ENCODE measurements around the gene PLET1.
"Not testable (repeated sequence)": the region's sequence is repeated elsewhere in the genome, so short reads cannot be mapped to it uniquely, and the experiment has no call there.

Gene PLET1

GRCh38 chr11:112221274-112221835 is 39.3 kb downstream of the PLET1 start:
- peaks cover 6% of the 10 kb centered on the region for H3K27me3 Mint-ChIP-seq (ENCODE audit: low read depth)
- H3K9me3 Mint-ChIP-seq, result no peaks in the 10 kb centered on the region
- H3K27ac Mint-ChIP-seq, result no peak overlapping the region
- no peak overlapping the region for H3K4me3 Mint-ChIP-seq
- no peaks in the 10 kb centered on the region for H3K36me3 Mint-ChIP-seq (ENCODE audit: low read depth)
- H3K4me1 Mint-ChIP-seq (ENCODE audit: low read depth), result peaks cover 10% of the 10 kb centered on the region

- Mint-ChIP-seq H3K36me3 (ENCODE audit: low read depth) (no peaks in the 10 kb centered on the region), H3K4me1 (ENCODE audit: low read depth) (peaks cover 10% of the 10 kb centered on the region), H3K27ac (no peak overlapping the region), H3K27me3 (ENCODE audit: low read depth) (peaks cover 6% of the 10 kb centered on the region), H3K9me3 (no peaks in the 10 kb centered on the region), H3K4me3 (no peak overlapping the region)
These were observed 41.0 kb downstream of the PLET1 start for GRCh38 chr11:112219476-112220232.

- H3K4me1 Mint-ChIP-seq (ENCODE audit: low read depth), result peaks cover 9% of the 10 kb centered on the region
- H3K9me3 Mint-ChIP-seq, result no peaks in the 10 kb centered on the region
- no peak overlapping the region for H3K27ac Mint-ChIP-seq
- H3K27me3 Mint-ChIP-seq (ENCODE audit: low read depth), result peaks cover 4% of the 10 kb centered on the region
- H3K4me3 Mint-ChIP-seq, result no peak overlapping the region
- no peaks in the 10 kb centered on the region for H3K36me3 Mint-ChIP-seq (ENCODE audit: low read depth)
These were observed 44.0 kb downstream of the PLET1 start for GRCh38 chr11:112216561-112217105.

DNA sequence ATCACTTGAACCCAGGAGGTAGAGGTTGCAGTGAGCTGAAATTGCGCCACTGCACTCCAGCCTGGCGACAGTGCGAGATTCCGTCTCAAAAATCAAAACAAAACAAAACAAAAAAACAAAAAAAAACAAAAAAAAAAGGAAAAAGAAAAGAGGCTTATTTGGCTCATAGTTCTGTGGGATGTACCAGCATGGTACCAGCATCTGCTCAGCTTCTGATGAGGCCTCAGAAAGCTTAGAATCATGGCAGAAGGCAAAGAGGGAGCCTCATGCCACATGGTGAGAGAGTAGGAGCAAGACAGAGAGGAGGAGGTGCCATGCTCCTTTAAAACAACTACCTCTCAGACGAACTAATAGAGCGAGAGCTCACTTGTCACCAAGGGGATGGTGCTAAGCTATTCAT is 45.0 kb downstream of the PLET1 start:
- H3K27ac Mint-ChIP-seq, result no peak overlapping the region
- H3K9me3 Mint-ChIP-seq, result no peaks in the 10 kb centered on the region
- peaks cover 4% of the 10 kb centered on the region for H3K27me3 Mint-ChIP-seq (ENCODE audit: low read depth)
- no peak overlapping the region for H3K4me3 Mint-ChIP-seq
- peaks cover 11% of the 10 kb centered on the region for H3K4me1 Mint-ChIP-seq (ENCODE audit: low read depth)
- no peaks in the 10 kb centered on the region for H3K36me3 Mint-ChIP-seq (ENCODE audit: low read depth)

- H3K4me3 Mint-ChIP-seq, result no peak overlapping the region
- no peaks in the 10 kb centered on the region for H3K9me3 Mint-ChIP-seq
- peaks cover 13% of the 10 kb centered on the region for H3K27me3 Mint-ChIP-seq (ENCODE audit: low read depth)
- peaks cover 5% of the 10 kb centered on the region for H3K4me1 Mint-ChIP-seq (ENCODE audit: low read depth)
- H3K27ac Mint-ChIP-seq, result no peak overlapping the region
- H3K36me3 Mint-ChIP-seq (ENCODE audit: low read depth), result no peaks in the 10 kb centered on the region
These were observed 46.9 kb downstream of the PLET1 start for GRCh38 chr11:112213753-112214152.

DNA sequence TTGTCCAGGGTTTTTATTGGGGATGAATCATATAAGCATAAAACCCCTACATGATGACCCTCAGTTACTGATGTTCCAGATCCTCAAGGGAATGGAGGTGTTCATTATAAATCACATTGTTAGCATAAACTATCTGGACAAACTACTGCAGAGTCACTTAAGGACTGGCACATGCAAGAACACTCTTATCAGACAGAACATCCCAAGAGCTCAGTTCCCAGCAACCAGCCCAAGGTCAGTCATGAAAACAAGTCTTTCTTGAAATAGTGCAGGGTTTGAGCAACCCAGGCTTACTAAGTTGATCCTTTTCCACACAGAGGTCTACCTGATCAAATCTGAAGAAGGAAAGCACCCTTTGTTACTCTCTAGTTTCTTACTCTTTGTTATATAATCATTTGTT is 48.0 kb downstream of the PLET1 start:
- H3K36me3 Mint-ChIP-seq (ENCODE audit: low read depth), result no peaks in the 10 kb centered on the region
- H3K27ac Mint-ChIP-seq, result no peak overlapping the region
- H3K9me3 Mint-ChIP-seq, result no peaks in the 10 kb centered on the region
- peaks cover 5% of the 10 kb centered on the region for H3K4me1 Mint-ChIP-seq (ENCODE audit: low read depth)
- no peak overlapping the region for H3K4me3 Mint-ChIP-seq
- peaks cover 19% of the 10 kb centered on the region for H3K27me3 Mint-ChIP-seq (ENCODE audit: low read depth)

- Mint-ChIP-seq H3K9me3 (no peaks in the 10 kb centered on the region), H3K27ac (no peak overlapping the region), H3K4me1 (ENCODE audit: low read depth) (peaks cover 5% of the 10 kb centered on the region), H3K4me3 (no peak overlapping the region), H3K36me3 (ENCODE audit: low read depth) (no peaks in the 10 kb centered on the region), H3K27me3 (ENCODE audit: low read depth) (peaks cover 19% of the 10 kb centered on the region)
These were observed 48.4 kb downstream of the PLET1 start for GRCh38 chr11:112212290-112212689.

DNA sequence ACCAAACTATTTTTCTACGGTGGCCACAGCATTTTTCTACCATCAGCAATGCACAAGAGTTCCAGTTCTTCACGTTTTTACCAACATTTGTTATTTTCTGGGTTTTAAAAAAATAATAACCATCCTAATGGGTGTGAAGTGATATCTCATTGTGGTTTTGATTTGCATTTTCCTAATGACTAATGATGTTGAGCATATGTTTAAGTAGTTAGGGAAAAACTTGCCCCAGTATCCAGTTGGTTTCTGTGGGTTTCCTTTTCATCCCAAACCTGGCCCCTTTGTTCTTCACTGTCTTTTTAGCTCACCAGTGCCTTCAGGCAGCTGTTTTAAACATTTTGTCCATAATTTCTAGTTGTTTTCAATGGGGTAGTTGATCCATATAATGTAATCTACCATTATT is 49.1 kb downstream of the PLET1 start:
- H3K9me3 Mint-ChIP-seq, result no peaks in the 10 kb centered on the region
- peaks cover 19% of the 10 kb centered on the region for H3K27me3 Mint-ChIP-seq (ENCODE audit: low read depth)
- H3K36me3 Mint-ChIP-seq (ENCODE audit: low read depth), result no peaks in the 10 kb centered on the region
- peaks cover 5% of the 10 kb centered on the region for H3K4me1 Mint-ChIP-seq (ENCODE audit: low read depth)
- H3K27ac Mint-ChIP-seq, result no peak overlapping the region
- no peak overlapping the region for H3K4me3 Mint-ChIP-seq

GRCh38 chr11:112210890-112211289 is 49.8 kb downstream of the PLET1 start:
- no peaks in the 10 kb centered on the region for H3K36me3 Mint-ChIP-seq (ENCODE audit: low read depth)
- H3K27ac Mint-ChIP-seq, result no peak overlapping the region
- H3K9me3 Mint-ChIP-seq, result no peaks in the 10 kb centered on the region
- no peak overlapping the region for H3K4me3 Mint-ChIP-seq
- peaks cover 5% of the 10 kb centered on the region for H3K4me1 Mint-ChIP-seq (ENCODE audit: low read depth)
- peaks cover 19% of the 10 kb centered on the region for H3K27me3 Mint-ChIP-seq (ENCODE audit: low read depth)

DNA sequence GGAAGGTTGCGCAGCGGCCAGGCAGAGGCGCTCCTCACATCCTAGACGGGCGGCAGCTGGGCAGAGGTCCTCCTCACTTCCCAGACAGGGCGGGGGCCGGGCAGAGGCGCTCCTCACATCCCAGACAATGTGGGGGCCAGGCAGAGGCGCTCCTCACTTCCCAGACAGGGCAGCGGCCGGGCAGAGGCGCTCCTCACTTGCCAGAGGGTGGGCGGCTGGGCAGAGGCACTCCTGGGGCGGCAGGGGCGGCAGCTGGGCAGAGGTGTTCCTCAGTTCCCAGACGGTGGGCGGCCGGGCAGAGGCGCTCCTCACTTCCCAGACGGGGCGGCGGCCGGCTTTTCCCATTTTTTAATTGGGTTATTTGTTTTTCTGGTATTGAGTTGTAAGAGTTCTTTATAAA is 54.6 kb downstream of the PLET1 start:
- Mint-ChIP-seq H3K27me3 (ENCODE audit: low read depth) (peaks cover 15% of the 10 kb centered on the region), H3K4me3 (no peak overlapping the region), H3K36me3 (ENCODE audit: low read depth) (no peaks in the 10 kb centered on the region), H3K9me3 (no peaks in the 10 kb centered on the region), H3K27ac (no peak overlapping the region), H3K4me1 (ENCODE audit: low read depth) (no peaks in the 10 kb centered on the region)

DNA sequence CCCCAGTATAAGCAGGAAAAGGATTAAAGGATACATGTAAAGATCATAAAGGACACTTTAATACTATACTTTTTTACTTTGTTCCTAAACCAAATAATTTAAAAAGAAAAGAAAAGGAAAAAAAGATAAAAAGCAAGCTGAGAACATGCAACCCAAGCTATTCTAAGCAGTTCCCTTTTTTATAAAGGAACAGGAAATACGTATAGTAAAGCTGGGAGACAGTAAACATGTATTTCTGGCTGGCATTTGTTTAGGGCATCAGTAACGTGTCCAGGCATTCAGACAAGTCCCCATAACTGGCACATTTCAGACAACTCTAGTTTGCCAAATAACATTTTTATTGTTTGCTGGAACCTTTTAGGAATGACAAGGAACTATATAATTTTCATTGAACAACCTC is 60.4 kb downstream of the PLET1 start:
- Mint-ChIP-seq H3K4me3 (no peak overlapping the region), H3K36me3 (ENCODE audit: low read depth) (no peaks in the 10 kb centered on the region), H3K27me3 (ENCODE audit: low read depth) (peaks cover 3% of the 10 kb centered on the region), H3K4me1 (ENCODE audit: low read depth) (no peaks in the 10 kb centered on the region), H3K27ac (no peak overlapping the region), H3K9me3 (no peaks in the 10 kb centered on the region)

- not testable (repeated sequence) for H3K36me3 Mint-ChIP-seq (ENCODE audit: low read depth); H3K4me3 Mint-ChIP-seq; H3K27me3 Mint-ChIP-seq (ENCODE audit: low read depth); H3K4me1 Mint-ChIP-seq (ENCODE audit: low read depth); H3K9me3 Mint-ChIP-seq; H3K27ac Mint-ChIP-seq
These were observed 61.6 kb downstream of the PLET1 start for GRCh38 chr11:112199101-112199500.
